HAP-1 (cell line): ENCODE data around the gene MEIS3.

ENCODE experiments used
- DNase-seq, 2 experiments: peaks; one replicate each; pipeline ENCODE4 v3.0.0-alpha.2; 2016 to 2020; ENCODE audit warnings: low spot score in 2 of 2
- H3K27me3 ChIP-seq: fragments of 250-450 bp; sonication (Bioruptor Pico); 2 replicates; pipeline ENCODE4 v1.5.1; 2020; ENCODE audit warnings: low read depth, mild to moderate bottlenecking, moderate library complexity
- H3K36me3 ChIP-seq: fragments of 250-450 bp; sonication (Bioruptor Pico); replicated peaks from 2 replicates; pipeline ENCODE4 v1.5.1; 2020; ENCODE audit warnings: mild to moderate bottlenecking
- H3K4me1 ChIP-seq: fragments of 250-450 bp; sonication (Bioruptor Pico); 2 replicates; pipeline ENCODE4 v1.5.1; 2020; ENCODE audit warnings: mild to moderate bottlenecking
- H3K4me3 ChIP-seq: fragments of 250-450 bp; sonication (Bioruptor Pico); 2 replicates; pipeline ENCODE4 v1.5.1; 2020; ENCODE audit warnings: mild to moderate bottlenecking, moderate library complexity
- H3K9me3 ChIP-seq: fragments of 250-450 bp; sonication (Bioruptor Pico); 2 replicates; pipeline ENCODE4 v1.5.1; 2020; ENCODE audit warnings: mild to moderate bottlenecking, moderate library complexity
- in situ Hi-C: fragments of 300-500 bp; cut with MboI; formaldehyde crosslinking; loops from 3 replicates; pipeline ENCODE4 v1.14.3; 2020; ENCODE audit warnings: low sequenced_read_pairs, inconsistent platforms, mixed read lengths

Gene MEIS3

GRCh38 chr19:47381121-47381520 is 38.2 kb downstream of the MEIS3 start:
- in situ Hi-C loops, result no loop called here
- Histone ChIP-seq H3K9me3 (no peaks in the 10 kb centered on the region), H3K27me3 (no peaks in the 10 kb centered on the region), H3K4me3 (no peak overlapping the region), H3K4me1 (no peaks in the 10 kb centered on the region), H3K36me3 (peaks cover 47% of the 10 kb centered on the region)
- DNase-seq, result no peak

- no peaks in the 10 kb centered on the region for H3K9me3 ChIP-seq
- H3K36me3 ChIP-seq, result peaks cover 53% of the 10 kb centered on the region
- H3K4me1 ChIP-seq, result no peaks in the 10 kb centered on the region
- in situ Hi-C loops, result no loop called here
- H3K27me3 ChIP-seq, result no peaks in the 10 kb centered on the region
- no peak overlapping the region for H3K4me3 ChIP-seq
- no peak for DNase-seq
These were observed 38.8 kb downstream of the MEIS3 start for GRCh38 chr19:47380559-47380958.

- peaks cover 64% of the 10 kb centered on the region for H3K36me3 ChIP-seq
- in situ Hi-C loops, result no loop called here
- no peaks in the 10 kb centered on the region for H3K27me3 ChIP-seq
- no peaks in the 10 kb centered on the region for H3K9me3 ChIP-seq
- H3K4me1 ChIP-seq, result no peaks in the 10 kb centered on the region
- no peak for DNase-seq
- no peak overlapping the region for H3K4me3 ChIP-seq
These were observed 39.9 kb downstream of the MEIS3 start for GRCh38 chr19:47379381-47379938.

- H3K27me3 ChIP-seq, result no peaks in the 10 kb centered on the region
- DNase-seq, result no peak
- H3K36me3 ChIP-seq, result peaks cover 73% of the 10 kb centered on the region
- H3K4me3 ChIP-seq, result no peak overlapping the region
- in situ Hi-C loops, result no loop called here
- no peaks in the 10 kb centered on the region for H3K4me1 ChIP-seq
- H3K9me3 ChIP-seq, result no peaks in the 10 kb centered on the region
These were observed 41.1 kb downstream of the MEIS3 start for GRCh38 chr19:47378246-47378645.

GRCh38 chr19:47377801-47378200 is 41.5 kb downstream of the MEIS3 start:
- Histone ChIP-seq H3K27me3 (no peaks in the 10 kb centered on the region), H3K9me3 (no peaks in the 10 kb centered on the region), H3K4me1 (no peaks in the 10 kb centered on the region), H3K4me3 (no peak overlapping the region), H3K36me3 (peaks cover 77% of the 10 kb centered on the region)
- in situ Hi-C loops, result no loop called here
- DNase-seq, result no peak

- in situ Hi-C loops, result no loop called here
- Histone ChIP-seq H3K27me3 (no peaks in the 10 kb centered on the region), H3K4me1 (no peaks in the 10 kb centered on the region), H3K4me3 (no peak overlapping the region), H3K36me3 (peaks cover 82% of the 10 kb centered on the region), H3K9me3 (no peaks in the 10 kb centered on the region)
- DNase-seq, result no peak
These were observed 42.1 kb downstream of the MEIS3 start for GRCh38 chr19:47377208-47377701.

GRCh38 chr19:47376589-47377144 is 42.7 kb downstream of the MEIS3 start:
- Histone ChIP-seq H3K4me3 (no peak overlapping the region), H3K27me3 (no peaks in the 10 kb centered on the region), H3K9me3 (no peaks in the 10 kb centered on the region), H3K36me3 (peaks cover 78% of the 10 kb centered on the region), H3K4me1 (no peaks in the 10 kb centered on the region)
- DNase-seq, result no peak
- in situ Hi-C loops, result no loop called here

GRCh38 chr19:47375694-47376588 is 43.4 kb downstream of the MEIS3 start:
- no peaks in the 10 kb centered on the region for H3K4me1 ChIP-seq

GRCh38 chr19:47374876-47375693 is 44.2 kb downstream of the MEIS3 start:
- H3K4me3 ChIP-seq, result no peak overlapping the region
- H3K27me3 ChIP-seq, result no peaks in the 10 kb centered on the region
- in situ Hi-C loops, result no loop called here
- H3K9me3 ChIP-seq, result no peaks in the 10 kb centered on the region
- no peaks in the 10 kb centered on the region for H3K4me1 ChIP-seq
- peaks cover 75% of the 10 kb centered on the region for H3K36me3 ChIP-seq
- no peak for DNase-seq

More at GRCh38 chr19:47375694-47376588, 43.4 kb downstream of the MEIS3 start:
- no peak overlapping the region for H3K4me3 ChIP-seq
- H3K36me3 ChIP-seq, result peaks cover 75% of the 10 kb centered on the region
- in situ Hi-C loops, result no loop called here
- no peaks in the 10 kb centered on the region for H3K9me3 ChIP-seq
- no peaks in the 10 kb centered on the region for H3K27me3 ChIP-seq
- DNase-seq, result no peak

- H3K36me3 ChIP-seq, result peaks cover 79% of the 10 kb centered on the region
- in situ Hi-C loops, result no loop called here
- DNase-seq, result no peak
- no peaks in the 10 kb centered on the region for H3K9me3 ChIP-seq
- H3K27me3 ChIP-seq, result no peaks in the 10 kb centered on the region
- no peaks in the 10 kb centered on the region for H3K4me1 ChIP-seq
- H3K4me3 ChIP-seq, result no peak overlapping the region
These were observed 45.8 kb downstream of the MEIS3 start for GRCh38 chr19:47373246-47374240.

GRCh38 chr19:47372603-47373002 is 46.7 kb downstream of the MEIS3 start:
- no peaks in the 10 kb centered on the region for H3K4me1 ChIP-seq
- H3K36me3 ChIP-seq, result peaks cover 75% of the 10 kb centered on the region
- H3K4me3 ChIP-seq, result no peak overlapping the region
- H3K9me3 ChIP-seq, result no peaks in the 10 kb centered on the region
- DNase-seq, result no peak
- no peaks in the 10 kb centered on the region for H3K27me3 ChIP-seq
- in situ Hi-C loops, result no loop called here

GRCh38 chr19:47371261-47371660 is 48.1 kb downstream of the MEIS3 start:
- Histone ChIP-seq H3K4me3 (no peak overlapping the region), H3K36me3 (peaks cover 75% of the 10 kb centered on the region), H3K27me3 (no peaks in the 10 kb centered on the region), H3K9me3 (no peaks in the 10 kb centered on the region), H3K4me1 (no peaks in the 10 kb centered on the region)
- no peak for DNase-seq
- in situ Hi-C loops, result no loop called here
